Stimulated activated CD8-positive, alpha-beta memory T cell treated with anti-CD3 and anti-CD28 coated beads, Interleukin-2, amount 100 ng/mL, for 1 hour (primary cell): Measurements from ENCODE around the gene VARS1.
"Not testable (repeated sequence)": the region's sequence is repeated elsewhere in the genome, so short reads cannot be mapped to it uniquely, and the experiment has no call there.

Experiments
- DNase-seq, 2 donors: peaks; one replicate each; pipeline ENCODE4 v3.0.0-alpha.2; 2020; ENCODE audit warnings: low read depth in 2 of 2

The VARS1 gene

DNA sequence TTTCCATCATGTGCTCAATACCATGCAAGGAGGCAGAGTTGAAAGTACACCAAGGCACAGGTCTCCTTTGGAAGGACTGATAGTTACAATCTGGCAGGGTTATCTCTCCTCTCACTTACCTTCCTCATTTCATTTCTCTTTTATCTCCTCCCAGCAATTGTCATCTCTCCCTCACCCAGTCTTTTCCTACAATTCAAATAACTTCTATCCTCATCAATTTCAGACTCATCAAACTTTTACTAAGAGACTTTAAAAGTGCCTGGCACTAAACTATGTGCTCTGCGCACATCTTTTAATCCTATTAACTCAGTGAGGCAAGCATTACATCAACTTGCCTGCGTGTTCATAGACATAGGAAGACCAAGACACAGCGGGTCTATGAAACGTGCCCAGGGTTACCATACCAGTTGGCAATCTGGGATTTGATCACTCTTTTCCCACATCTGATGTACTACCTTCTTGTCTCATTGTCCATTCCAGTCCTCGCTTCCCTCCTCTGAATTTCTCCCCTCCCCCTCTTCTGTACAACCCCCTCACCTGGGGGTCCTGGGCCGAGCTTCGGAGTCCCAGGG lies 1.2 kb downstream of the VARS1 start:
- no peak for DNase-seq

DNA sequence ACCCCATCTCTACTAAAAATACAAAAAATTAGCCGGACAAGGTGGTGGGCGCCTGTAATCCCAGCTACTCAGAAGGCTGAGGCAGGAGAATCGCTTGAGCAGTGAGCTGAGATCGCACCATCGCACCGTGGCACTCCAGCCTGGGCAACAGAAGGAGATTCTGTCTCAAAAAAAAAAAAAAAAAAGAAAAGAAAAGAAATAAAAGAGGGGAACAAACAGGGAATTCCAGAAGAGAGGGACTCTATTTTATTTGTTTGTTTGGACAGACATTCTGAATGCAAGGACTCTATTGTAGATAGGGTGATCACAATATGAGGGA lies 1.7 kb downstream of the VARS1 start:
- not testable (repeated sequence) for DNase-seq

DNA sequence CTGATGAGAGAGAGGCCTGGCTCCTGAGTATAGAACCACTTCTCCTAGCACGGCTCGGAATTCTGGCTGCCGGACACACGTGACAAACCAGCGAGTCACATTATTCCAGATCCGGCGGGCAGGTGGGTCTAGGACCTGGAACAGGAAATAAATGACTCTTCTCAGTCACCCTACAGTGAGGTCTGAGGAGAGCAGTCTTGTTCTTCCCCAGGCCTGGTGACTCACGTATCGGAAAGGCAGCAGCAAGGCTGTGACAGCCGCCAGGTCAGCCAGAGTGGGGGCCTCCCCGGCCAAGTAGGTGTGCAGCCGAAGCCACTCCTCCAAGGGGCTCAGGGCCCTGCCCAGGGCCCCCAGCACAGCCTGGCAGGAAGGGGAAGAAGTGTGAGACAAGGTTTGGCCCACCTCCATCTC lies 2.8 kb downstream of the VARS1 start:
- DNase-seq: no peak

DNA sequence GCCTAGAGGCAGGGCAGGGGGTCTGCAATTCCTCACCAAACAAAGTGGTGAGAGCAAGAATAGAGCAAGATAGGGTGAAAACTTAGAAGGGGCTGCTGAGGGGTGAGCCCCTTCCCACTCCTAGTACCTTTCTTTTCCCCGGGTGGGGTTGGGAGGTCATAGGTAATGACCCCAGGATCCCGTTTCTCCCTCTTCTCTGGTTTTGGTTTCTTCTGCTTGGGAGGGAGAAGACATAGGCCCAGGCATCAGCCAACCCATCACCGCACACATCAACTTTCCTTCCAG lies 3.5 kb downstream of the VARS1 start:
- DNase-seq: no peak

DNA sequence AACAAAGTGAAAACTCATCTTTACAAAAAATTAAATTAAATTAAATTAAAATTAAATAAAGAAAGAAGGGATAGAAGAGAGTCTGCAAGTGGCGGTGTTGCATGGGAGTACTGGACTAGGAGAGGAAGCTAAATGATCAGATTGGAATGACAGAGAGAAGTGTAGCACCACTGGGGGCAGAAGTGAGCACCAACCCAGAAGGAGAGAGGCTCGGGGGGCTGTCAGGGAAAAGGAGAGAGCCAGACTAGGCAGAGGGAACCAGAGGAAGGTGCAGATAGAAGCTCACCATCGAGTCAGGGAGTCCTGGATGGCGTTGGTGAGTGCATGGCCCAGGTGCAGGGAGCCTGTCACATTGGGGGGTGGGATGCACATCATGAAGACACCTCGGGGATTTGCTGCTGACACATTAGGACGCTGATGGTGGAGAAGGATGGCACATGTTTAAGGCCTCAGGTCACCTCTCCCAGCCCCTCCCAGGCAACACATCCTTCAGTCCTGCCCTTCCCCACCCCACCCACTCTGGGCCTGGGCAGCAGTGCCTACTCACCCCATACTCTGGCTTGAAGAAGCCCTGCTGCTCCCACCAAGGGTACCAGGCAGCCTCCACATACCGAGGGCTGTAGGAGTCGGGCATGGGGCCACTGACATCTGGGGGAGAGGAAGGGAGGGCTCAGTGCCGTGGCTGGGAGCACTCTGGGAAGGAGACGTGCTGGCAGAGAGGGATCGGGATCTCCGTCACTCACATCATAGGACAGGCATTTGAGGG lies 4.0 kb downstream of the VARS1 start:
- DNase-seq: no peak

DNA sequence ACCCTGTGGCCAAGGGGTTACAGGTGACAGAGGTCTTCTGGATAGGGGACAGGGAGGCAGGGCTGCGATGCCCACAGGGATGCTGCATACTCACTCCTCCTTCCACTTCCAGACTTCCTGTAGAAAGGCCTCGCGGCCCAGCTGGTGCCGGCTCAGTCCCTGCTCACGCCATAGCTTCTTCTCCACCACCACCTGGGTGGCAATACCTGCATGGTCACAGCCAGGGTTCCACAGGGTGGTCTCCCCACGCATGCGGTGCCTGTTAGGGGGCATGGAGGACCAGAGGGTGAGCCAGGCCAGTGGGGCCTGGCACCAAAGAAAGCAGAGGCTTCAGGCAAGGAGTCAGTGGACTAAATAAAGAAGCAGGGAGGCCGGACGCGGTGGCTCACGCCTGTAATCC lies 10.1 kb downstream of the VARS1 start:
- DNase-seq: no peak

DNA sequence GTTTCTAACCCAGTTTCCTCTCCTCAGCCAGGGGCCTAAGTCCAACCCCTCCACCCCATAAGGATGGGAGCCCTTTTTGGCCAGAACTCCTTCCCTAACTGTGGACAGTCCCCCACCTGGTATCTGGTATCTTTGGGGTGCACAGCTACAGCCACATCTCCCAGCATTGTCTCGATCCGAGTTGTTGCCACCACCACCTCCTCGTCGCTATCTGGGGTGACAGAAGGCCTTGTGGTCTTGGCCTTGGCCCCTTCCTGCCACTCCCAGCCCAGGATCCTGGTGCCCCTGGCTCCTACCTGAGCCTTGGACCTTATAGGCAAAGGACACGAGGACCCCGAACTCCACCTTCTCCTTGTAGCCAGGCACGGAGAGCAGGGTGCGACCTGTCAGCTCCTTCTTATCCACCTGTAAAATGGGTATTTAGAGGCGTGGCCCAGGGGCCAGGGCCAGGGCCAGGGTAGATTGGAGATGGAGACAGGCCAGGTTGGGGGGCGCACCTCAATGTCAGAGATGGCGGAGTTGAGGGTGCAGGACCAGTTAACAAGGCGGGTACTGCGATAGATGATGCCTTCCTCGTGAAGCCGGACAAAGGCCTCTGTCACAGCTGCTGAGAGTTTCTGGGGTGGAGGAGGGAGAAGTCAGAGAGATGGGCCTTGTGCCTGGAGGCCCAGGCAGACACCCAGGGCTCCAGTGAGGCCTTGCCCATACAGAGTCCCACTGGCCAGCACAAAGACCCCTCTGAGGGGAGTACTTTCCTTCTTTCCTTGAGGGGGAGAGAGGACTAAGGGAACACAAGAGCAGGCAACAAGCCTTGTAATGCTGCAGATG lies 11.2 kb downstream of the VARS1 start:
- no peak for DNase-seq

DNA sequence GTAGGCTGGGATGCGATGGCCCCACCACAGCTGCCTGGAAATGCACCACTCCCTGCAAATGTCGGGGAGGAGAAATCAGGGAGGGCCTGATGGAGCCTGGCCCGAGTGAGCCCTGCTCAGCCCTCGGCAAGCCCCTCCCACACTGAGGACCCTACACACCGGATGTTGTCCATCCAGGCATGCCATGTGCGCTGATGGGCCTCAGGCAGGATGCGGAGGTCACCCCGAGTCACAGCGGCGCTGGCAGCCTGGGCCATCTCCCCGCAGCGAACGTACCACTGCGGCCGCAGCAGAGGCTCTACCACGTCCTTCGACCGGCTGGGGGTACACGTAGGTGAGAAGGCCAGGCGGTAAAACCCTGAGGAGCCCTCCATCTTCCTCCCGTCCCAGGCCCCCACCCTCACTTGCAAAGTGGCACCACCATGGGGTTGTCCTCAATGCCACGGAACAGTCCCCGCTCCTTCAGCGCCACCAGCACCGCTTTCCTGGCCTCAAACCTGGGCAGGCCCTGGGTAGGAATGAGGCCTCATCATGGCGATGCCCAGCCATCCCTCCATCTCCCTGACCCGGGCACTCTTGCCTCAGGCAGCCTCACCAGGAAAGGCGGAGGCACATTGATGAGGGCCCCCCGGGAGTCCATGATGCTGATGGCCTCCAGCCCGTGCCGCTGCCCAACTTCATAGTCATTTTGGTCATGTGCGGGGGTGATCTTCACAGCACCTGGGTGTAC lies 13.3 kb downstream of the VARS1 start:
- DNase-seq: no peak

DNA sequence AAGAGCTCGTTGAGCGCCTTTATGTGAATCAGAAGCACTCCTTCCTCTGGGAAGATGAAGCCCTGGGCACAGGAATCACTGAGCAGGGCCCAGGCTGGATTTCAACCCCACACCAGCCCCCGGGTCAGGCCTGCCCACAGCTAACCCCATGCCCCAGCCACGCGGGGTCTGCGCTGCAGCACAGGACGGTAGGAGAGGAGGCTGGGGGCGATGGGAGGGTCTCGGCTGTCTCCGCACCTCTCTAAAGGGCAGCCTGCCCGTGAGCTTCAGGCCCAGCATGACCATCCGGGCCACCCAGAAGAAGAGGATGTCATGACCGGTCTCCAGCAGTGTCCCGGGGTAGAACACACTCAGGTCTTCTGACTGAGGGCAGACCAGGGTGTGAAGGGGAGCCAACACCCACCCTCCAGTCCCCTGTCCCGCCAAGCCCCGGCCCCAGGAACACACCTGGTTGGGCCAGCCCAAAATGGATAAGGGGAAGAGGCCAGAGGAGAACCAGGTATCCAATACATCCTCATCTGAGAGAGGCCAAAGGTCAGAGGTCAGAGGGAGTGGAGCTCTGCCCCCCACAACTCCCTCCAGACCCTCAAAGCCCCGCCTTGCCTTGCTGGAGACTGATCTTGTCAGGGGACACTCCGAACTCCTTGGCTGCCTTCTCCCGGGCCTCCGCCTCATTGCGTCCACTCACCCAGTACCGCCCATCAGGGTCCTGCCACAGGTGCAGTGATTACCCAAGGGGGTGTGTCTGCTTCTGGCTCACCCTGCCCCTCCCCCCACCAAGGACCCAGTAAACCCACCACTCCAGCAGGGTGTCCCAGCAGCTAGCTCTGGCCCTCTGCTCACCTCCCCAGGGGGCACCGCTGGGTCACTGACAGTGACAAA lies 14.1 kb downstream of the VARS1 start:
- DNase-seq: no peak

DNA sequence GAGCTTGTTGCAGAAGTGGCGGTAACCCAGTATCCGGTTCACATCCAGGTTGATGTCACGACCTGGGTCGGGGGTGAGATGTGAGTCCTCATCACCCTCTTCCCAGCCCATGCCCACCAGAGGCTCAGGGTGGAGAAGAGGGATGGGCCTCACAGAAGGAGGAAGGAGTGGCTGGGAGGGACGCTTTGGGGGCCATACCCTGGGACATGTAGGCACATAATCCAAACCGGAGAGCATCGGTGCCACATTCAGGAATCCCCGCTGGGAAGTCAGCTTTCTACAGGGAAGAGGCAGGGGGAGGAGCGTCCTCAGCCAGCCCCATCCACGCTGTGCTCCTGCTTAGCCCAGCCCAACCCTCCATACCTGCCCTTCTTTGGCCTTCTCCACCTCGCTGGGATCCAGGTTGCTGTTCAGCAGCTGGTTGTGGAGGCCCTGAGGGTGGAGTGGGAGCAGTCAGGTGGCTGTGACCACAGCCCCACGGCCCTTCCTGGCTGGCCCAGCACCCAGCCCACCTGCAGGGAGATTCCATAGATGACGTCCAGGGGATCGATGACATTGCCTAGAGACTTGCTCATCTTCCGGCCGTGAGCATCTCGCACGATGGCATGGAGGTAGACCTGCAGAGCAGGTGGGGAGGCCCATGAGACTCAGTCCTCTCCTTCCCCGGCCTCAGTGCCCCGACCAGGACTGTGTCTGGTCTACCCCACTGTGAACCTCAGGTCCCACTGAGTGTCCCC lies 14.9 kb downstream of the VARS1 start:
- no peak for DNase-seq

DNA sequence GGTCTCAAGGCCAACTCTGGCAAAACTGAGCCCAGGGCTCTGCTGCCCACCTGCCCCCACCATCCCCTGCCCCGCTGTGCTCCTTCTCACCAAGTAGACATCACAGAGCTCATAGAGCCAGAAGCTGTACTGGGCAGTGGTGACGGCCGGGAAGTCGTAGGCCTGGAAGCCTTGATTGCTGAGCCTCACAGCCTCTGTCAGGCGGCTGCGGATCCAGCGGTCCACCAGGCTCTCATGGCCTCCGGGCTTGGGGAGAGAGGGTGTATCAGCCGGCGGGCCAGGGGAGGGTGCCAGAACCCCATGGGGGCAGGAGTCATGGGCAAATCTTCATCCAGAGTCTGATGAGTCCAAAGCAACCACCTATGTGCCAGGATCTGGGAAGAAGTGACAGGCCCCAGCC lies 15.6 kb downstream of the VARS1 start:
- no peak for DNase-seq

DNA sequence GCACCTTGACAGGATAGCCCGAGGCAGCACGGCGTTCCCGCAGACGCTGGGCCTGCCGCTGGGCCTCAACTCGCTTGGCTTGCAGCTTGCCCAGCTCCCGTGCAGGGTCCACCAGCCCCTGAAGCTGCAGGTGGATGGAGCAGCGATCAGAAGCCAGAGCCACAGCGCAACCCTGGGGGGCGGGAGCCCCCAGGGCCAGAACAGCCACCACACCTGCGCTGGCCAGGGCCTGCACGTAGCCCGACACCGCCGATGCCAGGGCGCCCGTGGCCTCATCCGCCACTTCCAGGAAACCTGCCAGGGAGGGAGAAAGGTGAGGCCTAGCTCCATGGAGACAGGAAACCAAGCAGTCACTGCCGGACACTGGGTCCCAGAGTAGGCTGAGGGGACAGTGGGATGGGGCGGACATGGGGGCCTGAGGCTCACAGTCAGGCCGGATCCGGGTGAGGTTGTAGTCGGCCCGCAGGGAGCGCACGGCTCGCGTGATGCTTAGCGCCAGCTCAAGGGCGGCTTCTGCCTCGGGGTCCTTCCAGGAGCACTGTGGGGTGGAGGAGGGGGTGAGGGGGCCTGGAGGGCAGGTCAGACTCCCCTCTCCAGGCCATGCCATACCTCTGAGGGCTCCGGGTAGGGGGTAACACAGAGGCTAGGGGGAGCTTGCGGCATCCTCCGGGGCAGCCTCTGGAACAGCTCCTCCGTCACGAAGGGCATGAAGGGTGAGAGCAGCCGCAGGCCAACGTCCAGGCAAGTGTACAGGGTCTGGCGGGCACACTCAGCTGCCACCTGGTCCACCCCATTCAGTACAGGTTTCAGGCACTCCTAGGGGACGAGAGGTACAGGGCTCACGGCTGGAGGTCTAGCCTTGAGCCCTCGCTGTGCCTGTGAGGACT lies 16.3 kb downstream of the VARS1 start:
- DNase-seq: no peak

DNA sequence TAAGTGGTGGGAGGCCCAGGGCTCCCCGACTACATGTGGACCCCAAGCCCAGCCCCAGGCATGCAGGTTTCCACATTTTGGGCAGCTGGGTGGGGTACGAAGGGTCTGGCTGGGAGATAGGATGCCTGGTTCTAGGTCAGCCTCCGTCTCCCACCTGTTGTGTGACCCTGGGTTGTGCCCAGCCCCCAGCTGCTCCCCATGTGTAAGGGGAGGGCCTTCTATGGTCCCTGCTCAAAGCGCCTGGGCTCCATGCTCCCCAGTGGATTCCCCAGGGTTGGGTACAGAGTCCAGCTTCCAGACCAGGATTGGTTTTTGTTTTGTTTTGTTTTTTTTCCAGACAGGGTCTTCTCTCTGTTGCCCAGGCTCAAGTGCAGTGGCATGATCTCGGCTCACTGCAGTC lies 17.4 kb downstream of the VARS1 start:
- no peak for DNase-seq

DNA sequence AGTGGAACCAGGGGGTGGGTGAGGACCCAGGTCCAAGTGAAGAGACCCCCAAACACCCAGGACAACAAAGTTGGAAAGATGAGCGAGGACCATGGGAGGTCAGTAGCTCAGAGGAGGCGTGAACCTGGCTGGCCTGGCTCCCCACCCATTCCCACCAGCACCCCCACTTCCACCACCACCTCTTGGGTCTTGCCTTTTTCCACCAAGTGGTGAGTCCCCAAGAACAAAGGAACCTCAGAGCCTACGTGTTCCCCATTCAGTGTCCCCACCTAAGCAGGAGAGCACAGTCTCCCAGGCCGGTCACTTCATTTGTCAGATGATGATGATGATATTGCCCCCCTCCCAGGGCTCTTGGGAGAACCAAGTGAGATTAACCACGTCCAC lies 17.9 kb downstream of the VARS1 start:
- DNase-seq: no peak

DNA sequence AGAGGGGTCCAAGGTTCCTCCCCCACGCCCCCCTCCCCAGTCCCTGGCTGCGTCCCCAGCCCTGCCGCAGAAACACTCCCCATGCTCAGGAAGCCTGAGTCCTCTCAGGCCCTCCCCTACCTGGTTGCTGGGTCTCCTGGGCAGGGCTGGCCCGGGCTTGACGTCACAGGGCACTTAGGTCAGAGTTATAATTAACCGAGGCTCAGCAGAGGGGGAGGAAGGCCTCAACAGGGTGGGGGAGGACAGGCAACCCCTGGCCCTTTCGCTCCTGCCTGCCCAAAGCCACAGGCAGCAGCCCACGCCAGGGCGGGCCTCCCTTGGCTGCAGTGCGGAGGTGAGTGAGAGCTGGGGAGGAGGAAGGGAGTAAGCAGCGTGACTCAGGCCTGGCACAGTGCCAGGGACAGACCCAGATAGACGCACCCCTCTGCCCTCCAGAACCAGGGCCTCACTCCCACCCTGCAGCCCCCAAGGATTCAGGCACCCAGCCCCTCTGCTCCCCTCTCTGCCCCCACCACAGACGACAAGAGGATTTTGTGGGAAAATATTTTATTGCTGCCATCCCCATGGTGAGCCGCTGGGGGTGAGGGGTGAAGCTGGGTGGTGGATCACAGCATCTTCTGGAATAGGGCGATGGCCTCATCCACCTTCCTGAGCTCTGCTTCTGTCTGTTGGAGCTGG lies 18.4 kb downstream of the VARS1 start, which contains the start of gene VWA7:
Gene VWA7, minus strand, starts transcription at position 340 of the 678 bp plus-strand sequence. CDS start 549 bp downstream, outside the sequence.
- peak in 1 of 2 donors; percentile 57 for DNase-seq

DNA sequence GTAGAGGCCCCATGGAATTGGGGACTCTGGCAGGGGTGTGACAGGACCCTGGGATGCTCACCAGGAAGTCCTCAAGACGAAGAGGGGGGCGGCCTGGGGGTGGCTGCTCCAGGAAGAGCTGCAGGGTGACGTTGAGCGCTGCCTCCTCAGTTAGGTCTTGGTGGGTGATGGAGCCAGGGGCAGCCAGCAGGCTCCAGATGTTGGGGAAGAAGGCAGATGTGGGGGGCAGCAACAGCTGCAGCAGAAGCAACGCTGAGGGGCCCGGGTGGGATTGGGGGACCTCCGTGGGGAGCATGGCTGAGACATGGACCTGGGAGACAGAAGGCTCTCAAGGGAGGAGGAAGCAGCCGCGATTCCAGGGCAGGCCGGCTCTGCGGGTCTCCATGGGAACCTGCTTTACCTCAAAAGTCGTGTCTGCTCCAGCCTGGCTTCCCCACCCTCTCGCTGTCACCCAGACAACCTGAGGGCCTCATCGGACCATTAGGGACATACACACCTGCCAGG lies 19.0 kb downstream of the VARS1 start:
- DNase-seq: no peak

DNA sequence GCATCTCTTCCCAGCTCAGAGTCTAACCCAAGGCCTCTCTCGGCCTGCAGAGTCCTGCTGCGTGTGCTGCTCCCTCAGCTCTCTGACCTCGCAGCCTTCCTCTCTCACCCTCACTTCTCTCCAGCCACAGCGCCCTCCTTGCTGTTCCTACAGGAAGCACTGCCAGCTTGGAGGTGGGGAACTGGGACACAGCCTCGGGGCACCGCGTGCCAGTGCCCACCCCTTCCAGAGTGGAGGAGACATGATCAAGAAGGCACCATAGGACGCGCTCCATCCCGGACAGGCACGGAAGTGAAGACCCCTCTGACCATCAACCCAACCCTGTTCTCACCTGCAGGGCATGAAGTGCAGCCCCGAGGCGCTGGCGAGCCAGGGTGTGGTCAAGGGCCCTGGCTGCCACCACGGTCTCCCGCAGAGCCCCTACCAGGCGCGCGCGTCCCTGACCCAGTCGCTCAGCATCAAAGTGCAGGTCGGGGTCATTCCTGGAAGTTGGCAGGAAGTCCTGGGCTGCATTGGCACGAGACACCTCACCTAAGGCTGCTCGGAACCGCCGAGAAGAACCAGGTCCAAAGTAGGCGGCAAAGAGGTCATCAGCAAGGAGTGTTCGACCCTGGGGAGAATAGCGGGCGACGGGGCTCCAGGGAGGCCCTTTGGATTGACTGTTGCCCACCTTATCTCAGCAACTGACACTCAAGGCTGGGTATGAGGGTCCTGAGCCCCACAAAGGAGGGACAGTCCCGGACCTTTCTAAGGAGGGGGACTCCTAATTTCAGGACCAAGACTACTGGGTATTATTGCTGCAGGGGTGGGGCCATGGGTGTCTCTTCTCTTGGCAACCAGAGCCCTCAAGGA lies 19.7 kb downstream of the VARS1 start:
- no peak for DNase-seq

DNA sequence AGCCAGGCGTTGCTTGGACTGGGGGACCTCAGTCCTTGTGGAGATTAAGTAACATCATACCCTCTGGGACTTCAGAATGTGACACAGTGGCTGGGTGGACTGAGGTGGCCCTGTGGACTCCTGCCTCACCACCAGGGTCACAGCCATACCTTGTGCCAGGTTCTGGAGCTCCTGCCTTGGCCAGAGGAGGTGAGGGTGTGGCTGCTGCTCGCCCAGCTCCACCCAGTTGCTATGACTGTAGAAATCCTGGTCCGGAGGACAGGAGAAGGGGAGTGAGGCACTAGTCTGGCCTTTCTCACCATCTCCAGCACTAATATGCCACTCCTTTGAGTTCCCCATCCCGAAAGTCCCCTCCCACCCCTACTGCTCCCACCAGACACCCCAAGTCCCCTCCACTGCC lies 20.4 kb downstream of the VARS1 start:
- DNase-seq: no peak
